ENCODE results near the gene TRIML2.
"Not testable (repeated sequence)": the region's sequence is repeated elsewhere in the genome, so short reads cannot be mapped to it uniquely, and the experiment has no call there.

Gene TRIML2

GRCh38 chr4:188046657-188047056 lies 62.7 kb downstream of the TRIML2 start:
- no peak for TF ChIP-seq CTCF (conservative IDR thresholded peaks at IDR 0.05)
- H3K27ac ChIP-seq = no peak overlapping the region

- not testable (repeated sequence) for H3K27ac ChIP-seq
Observed at GRCh38 chr4:188045461-188045860, 63.9 kb downstream of the TRIML2 start.

GRCh38 chr4:188043154-188043553 lies 66.2 kb downstream of the TRIML2 start:
- no peak for TF ChIP-seq CTCF (conservative IDR thresholded peaks at IDR 0.05)
- H3K27ac ChIP-seq = no peak overlapping the region

GRCh38 chr4:188042191-188042590 lies 67.2 kb downstream of the TRIML2 start:
- no peak for TF ChIP-seq CTCF (conservative IDR thresholded peaks at IDR 0.05)
- H3K27ac ChIP-seq = no peak overlapping the region

- no peak overlapping the region for H3K27ac ChIP-seq
- no peak for TF ChIP-seq CTCF (conservative IDR thresholded peaks at IDR 0.05)
Observed at GRCh38 chr4:188041721-188042120, 67.7 kb downstream of the TRIML2 start.
